ENCODE measurements around the gene CYGB.
A peak's percentile ranks its signal among the peaks of the same experiment; 100 is the strongest.
"Not testable (repeated sequence)": the region's sequence is repeated elsewhere in the genome, so short reads cannot be mapped to it uniquely, and the experiment has no call there.

The CYGB gene

DNA sequence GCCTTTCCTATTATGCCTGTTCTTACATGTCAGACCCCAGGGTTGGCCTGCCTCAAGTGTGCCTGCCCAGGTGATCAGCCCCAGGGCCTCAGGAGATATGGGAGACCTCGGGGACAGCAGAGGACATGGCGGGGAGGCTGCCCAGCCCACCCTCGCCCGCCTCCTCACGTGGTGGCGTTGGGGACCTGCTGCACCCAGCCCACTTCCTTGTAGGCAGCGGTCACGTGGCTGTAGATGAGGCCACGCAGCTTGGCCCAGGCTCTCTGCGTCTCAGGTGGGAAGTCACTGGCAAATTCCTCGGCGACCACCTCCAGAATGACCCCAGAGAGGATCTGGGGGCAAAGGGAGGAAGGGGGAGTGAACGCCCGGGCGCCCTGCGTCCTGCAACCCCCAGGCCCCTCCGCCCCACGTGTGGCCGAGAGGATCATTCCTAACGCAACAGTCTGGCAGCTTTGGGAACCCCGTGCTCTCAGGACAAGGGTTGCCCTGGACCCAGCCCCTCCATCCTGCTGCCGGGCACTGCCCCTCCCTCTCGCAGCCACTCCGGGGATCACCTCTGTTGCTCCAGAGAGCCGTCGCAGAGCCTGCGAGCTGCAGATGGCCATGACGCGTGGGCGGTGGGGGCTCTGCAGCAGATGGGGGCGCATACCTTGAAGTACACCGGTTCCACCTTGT, 6.6 kb downstream of the CYGB start:
- DNase-seq (ENCODE audit: low read depth): no peak
- no peak overlapping the region for H3K4me3 ChIP-seq (replicated peaks; ENCODE audit: low read depth, low read length)
- TF ChIP-seq, protein P1, sequence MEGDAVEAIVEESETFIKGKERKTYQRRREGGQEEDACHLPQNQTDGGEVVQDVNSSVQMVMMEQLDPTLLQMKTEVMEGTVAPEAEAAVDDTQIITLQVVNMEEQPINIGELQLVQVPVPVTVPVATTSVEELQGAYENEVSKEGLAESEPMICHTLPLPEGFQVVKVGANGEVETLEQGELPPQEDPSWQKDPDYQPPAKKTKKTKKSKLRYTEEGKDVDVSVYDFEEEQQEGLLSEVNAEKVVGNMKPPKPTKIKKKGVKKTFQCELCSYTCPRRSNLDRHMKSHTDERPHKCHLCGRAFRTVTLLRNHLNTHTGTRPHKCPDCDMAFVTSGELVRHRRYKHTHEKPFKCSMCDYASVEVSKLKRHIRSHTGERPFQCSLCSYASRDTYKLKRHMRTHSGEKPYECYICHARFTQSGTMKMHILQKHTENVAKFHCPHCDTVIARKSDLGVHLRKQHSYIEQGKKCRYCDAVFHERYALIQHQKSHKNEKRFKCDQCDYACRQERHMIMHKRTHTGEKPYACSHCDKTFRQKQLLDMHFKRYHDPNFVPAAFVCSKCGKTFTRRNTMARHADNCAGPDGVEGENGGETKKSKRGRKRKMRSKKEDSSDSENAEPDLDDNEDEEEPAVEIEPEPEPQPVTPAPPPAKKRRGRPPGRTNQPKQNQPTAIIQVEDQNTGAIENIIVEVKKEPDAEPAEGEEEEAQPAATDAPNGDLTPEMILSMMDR (IDR thresholded peaks at IDR 0.05; ENCODE audit: low read length, missing control alignments): no peak

DNA sequence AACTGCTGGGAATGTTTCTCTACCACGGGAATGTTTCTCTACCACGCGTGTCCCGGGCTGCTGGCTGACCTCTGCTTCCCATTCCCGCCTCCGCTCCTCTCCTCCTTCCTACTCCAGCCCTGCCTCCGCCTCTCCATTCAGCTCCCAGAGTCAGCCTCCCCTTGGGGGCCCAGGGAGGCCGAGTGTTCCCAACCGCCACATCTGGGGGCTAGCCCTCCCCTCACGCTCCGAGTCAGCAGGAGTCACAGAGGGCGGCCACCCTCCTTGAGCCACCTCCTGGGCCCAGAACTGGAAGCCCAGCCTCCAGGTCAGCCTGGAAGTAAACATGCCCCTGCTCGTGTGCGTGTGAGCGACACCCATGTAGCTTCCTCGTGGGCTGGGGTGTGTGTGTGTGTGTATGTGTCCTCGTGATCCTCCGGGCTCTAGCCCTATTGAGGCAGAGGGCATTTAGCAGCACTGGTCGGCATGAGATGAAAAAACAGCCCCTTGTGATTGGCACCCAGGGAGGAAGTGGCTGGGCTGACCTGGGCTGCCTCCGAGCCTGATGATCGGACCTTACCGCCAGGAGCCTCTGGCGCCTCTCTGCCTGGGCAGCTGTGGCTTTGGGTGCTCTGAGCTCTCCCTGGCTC, 7.3 kb downstream of the CYGB start:
- no peak overlapping the region for H3K4me3 ChIP-seq (replicated peaks; ENCODE audit: low read depth, low read length)
- TF ChIP-seq, protein P1 (IDR thresholded peaks at IDR 0.05; ENCODE audit: low read length, missing control alignments): no peak
- DNase-seq (ENCODE audit: low read depth): no peak

DNA sequence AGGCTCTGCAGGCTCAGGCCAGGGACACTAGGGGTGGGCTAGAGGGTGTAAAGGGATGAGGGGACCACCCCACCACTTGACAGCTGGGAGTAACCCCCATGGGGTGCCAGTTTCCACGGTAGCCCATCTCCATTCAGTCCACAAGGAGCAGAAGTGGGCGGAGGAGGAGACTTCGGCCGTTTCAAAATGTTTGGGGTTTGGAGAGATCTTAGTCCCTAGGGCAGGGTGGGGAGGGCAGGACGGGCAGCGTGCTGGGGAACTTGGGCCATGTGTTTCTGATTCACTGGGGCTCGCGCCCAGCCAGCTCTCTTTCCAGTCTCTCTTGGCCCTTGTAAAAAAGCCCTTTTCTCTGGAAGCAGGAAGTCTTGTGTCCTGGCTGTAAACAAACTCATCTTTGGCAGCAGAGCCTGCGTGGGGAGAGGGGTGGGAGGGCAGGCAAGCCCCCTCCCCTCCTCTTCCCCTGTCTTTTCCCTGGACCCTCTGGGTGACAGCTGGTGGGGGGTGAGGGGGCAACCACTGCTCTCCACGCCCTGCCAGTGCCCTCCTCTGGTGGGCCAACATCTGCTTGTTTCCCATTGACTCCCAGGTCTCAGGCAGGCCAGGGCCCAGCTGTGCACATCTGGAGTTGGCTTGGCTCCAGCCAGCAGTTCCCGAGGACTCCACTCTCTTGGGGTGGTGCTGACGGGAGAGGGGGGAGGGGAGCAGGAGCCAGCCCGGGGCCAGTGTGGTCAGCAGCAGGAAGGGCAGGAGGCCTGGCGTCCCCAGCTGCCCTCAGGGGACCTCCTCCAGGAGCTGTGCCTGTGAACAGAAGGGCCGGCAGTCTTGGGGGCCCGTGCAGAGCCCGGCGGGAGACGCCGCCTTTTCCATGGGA, 8.1 kb downstream of the CYGB start:
- TF ChIP-seq, protein P1 (IDR thresholded peaks at IDR 0.05; ENCODE audit: low read length, missing control alignments): no peak
- DNase-seq (ENCODE audit: low read depth): peak; percentile 94
- no peak overlapping the region for H3K4me3 ChIP-seq (replicated peaks; ENCODE audit: low read depth, low read length)

DNA sequence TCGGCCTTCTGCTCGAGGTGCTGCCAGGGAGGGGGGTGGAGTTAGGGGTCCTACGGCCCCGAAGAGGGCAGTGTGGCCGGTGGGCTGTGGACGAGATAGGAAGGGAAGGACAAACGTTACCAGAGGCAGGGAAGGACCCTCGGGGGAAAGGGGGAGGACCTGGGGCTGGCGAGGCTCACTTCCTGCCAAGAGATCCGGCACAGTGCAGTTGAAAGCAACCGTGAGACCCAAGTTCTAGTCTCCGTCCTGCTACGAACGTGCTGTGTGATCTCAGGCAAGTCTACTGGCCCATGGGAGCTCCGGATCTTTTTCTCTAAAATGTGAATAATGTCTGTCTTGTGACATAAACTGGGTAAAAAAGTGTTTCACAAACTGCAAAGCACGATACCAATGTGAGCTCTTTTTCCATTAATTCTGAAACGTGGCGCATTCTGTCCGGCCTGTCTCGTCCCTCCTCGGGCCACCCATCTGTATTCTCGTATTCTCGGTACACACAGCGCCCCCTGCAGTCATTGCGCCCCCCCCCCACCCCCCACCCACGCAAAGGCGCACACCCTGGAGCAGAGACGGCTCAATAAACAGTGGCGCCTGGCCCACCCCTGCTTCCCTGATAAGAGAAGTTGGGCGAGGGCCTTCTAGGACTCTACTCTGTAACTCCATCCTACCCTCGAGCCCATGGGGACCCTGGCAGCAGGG, 8.8 kb downstream of the CYGB start:
- TF ChIP-seq, protein P1 (IDR thresholded peaks at IDR 0.05; ENCODE audit: low read length, missing control alignments): no peak
- peak; percentile 60 for DNase-seq (ENCODE audit: low read depth)
- H3K4me3 ChIP-seq (replicated peaks; ENCODE audit: low read depth, low read length): no peak overlapping the region

DNA sequence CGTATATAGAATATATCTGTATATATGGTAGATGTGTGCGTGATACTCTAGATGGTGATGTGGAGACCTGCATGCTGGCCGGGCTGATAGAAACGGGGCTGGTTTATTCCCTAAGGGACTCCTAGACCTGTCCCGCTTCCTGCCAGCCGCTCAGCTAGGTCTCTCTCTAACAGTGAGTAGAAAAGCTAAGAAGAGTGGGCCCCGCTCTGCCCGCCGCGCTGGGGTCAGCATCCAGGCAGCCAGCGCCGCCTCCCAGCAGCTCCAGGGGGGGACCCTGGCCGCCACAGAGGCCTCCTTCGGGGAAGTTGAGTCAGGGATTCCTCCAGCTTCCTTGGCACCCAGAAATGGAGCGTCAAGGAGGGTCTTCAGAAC, 9.4 kb downstream of the CYGB start:
- DNase-seq (ENCODE audit: low read depth): no peak
- TF ChIP-seq, protein P1 (IDR thresholded peaks at IDR 0.05; ENCODE audit: low read length, missing control alignments): no peak
- H3K4me3 ChIP-seq (replicated peaks; ENCODE audit: low read depth, low read length): no peak overlapping the region

DNA sequence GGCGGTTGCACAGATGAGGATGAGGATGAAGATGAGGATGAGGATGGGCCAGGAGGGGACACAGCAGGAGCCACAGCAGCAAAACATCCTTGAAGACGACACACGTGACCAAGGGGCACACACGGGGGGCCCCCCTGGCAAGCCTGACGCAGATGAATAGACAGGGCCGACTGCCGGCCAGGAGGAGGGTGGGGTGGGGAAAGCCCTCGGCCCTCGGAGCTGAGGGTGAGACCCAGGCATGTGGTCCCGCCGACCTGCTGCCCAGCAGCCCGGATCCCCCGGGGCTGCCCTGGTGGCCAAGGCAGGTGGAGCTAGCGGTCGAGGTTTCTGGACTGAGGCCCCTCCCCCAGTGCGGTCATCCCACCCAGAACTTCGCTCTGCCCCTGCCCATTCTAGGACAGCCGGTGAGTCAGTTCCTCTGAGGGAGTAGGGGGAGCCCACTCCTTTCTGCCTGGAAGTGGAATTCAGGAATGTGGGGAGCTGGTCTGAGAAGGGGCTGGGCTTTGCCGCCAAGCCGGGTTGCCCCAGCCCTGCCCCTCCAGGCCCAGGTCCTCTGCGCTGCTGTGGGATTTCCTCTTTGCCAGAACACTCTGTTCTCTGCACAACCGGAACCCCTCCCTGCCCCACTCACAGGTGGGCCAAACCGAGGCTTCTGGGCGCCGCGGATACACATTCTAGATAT, 9.9 kb downstream of the CYGB start:
- DNase-seq (ENCODE audit: low read depth): peak; percentile 95
- TF ChIP-seq, protein P1 (IDR thresholded peaks at IDR 0.05; ENCODE audit: low read length, missing control alignments): no peak
- no peak overlapping the region for H3K4me3 ChIP-seq (replicated peaks; ENCODE audit: low read depth, low read length)

DNA sequence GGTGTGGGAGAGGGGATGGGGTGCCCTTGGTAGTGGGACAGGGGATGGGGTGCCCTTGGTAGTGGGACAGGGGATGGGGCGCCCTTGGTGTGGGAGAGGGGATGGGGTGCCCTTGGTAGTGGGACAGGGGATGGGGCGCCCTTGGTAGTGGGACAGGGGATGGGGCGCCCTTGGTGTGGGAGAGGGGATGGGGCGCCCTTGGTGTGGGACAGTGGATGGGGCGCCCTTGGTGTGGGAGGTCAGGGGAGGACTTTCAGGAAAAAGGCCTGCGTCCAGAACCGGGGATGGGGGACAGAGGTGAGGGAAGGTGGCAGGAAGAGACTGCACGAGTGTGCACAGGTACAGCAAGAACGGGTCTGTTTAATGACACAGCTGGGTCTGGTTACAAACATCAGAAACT, 10.5 kb downstream of the CYGB start:
- DNase-seq (ENCODE audit: low read depth); H3K4me3 ChIP-seq (replicated peaks; ENCODE audit: low read depth, low read length): not testable (repeated sequence)

DNA sequence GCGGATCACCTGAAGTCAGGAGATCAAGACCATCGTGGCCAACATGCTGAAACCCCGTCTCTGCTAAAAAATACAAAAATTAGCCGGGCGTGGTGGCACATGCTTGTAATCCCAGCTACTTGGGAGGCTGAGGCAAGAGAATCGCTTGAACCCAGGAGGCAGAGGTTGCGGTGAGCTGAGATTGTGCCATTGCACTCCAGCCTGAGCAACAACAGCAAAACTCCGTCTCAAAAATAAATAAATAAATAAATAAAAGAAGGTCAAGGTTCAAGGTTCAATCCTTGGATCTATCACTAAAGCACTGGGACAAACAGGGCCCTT, 12.0 kb downstream of the CYGB start:
- H3K4me3 ChIP-seq (replicated peaks; ENCODE audit: low read depth, low read length); DNase-seq (ENCODE audit: low read depth): not testable (repeated sequence)
